Stimulated activated CD8-positive, alpha-beta memory T cell treated with anti-CD3 and anti-CD28 coated beads, Interleukin-15, amount 100 ng/mL, for 48 hours (primary cell): Measurements from ENCODE around the gene TBC1D17.
A peak's percentile ranks its signal among the peaks of the same experiment; 100 is the strongest.
"Not testable (repeated sequence)": the region's sequence is repeated elsewhere in the genome, so short reads cannot be mapped to it uniquely, and the experiment has no call there.

Experiments
- DNase-seq, 2 donors: peaks; one replicate each; pipeline ENCODE4 v3.0.0-alpha.2; 2020; ENCODE audit warnings: low read depth in 2 of 2

The TBC1D17 gene

DNA sequence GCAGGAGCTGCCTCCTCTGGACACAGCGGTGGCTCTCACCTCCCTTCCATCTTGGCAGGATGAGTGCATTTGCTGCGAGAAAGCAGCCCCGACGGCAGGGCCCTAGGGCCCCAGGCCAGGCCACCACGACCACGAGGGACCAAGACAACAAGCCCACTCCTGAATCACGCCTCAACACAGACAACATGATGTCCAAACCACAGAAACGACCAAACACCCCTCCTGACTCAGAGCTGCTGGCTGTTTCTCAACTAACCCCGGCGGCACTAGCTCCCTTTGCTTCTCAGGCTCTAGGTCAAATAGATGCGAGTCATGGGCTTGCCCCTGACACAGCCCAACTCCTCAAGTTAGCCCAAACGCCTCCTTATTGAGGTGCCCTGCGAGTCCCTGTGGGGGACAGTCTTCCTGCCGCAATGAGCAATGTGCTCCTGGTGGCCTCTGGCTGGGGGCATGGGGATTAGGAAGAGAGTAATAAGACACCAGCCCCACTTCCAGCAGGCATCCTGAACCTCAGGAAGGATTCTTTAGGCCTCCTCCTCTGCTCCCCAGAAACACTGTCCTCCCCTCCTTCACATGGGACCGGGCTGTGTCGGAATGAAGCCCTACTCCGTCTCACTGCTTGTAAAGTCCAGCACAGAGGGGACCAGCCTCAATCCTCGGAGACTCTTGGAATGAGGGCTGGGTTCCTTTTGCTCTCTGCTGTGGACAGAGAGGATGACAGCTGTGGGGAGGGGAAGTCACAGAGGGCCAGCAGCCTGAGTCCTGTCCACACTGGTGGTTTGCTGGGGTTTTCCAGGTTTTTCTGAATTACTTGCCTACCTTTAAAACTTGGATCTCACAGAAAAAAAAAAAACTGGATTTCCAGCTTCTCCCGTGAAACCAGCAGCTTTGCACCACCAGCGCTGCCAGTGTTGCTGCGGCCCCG is 44.6 kb downstream of the TBC1D17 start:
- DNase-seq: peak in 1 of 2 donors; percentile 33

DNA sequence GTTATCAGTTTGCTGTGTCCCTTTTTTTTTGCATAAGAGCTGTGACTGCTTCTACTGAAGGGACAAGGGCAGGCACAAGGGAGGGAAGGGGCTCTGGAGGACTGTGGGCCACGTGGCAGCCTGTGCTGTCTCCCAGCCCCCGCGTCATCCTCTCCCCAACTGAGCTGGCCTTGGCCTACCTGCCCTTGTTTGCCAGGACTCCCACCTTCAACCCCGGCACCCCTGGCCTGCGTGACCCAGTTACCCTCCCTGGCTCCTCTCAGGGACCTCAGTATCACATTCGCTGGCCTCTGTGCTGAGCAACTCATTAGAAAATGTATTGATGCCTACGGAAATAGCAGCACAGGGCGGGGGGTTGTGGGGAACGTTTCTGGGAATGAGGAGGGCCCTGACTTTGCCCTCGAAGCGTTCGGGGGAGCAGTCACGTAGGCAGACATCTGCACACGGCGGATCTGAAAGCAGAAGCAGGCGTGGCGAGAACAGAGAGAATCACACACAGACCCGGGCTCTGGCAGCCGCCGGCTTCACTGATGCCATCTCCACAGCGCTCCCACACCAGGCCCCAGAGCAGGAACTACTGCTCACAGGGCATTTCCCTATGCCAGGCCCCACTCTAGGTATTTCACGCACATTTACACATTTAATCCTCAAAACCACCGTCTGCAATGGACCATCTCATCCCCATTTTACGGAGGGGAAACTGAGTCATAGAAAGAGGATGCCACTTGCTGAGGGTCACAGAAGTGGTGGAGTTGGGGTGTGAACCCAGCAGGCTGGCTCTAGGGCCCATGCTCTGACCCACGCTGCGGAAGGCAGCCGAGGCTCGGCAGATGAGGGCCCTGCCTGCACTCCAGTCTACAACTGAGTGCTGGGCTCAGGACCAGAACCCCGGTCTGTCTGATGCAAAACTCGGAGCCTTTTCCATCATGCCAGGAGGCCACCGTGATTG is 45.8 kb downstream of the TBC1D17 start:
- no peak for DNase-seq

DNA sequence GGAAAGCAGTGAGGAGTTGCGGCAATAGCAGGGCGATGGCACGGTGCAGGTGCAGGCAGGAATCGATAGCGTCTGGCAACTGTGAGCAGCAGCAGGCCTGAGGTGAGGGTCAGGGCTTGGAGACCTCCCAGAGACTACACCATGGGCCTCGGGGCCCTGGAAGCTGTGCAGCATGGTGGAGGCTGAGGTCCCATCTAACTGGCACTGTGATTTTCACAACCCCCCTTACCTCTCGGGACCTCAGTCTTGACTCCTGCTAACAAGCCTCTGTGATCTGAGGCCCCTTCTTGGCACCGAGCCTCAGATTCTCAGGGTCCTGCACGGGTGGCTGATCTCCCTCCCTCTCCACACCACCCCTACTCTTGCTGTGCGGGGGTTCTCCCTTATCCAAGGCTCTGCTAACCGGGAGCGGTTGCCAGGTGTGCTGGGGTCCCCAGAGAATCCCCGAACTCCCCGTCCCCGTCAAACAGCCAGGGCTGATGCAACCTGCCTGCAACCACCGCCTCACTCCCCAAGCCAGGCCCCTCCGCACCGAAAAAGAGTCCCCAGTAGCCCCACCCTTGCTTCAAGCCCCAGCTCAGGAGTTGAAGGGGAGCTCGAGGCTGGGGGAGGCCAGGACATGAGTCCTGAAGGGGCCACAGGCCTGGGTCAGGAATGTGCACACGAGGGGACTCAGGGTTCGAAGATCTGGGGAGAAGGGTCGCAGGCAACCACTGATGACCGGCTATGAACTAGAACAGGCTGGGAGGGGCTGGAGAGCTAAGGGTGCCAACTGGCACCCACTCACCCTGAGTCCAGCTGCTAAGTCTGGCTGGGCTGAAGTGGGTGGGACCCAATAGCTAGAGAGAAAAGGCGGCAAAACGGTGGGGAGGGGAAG is 46.7 kb downstream of the TBC1D17 start:
- DNase-seq: no peak

DNA sequence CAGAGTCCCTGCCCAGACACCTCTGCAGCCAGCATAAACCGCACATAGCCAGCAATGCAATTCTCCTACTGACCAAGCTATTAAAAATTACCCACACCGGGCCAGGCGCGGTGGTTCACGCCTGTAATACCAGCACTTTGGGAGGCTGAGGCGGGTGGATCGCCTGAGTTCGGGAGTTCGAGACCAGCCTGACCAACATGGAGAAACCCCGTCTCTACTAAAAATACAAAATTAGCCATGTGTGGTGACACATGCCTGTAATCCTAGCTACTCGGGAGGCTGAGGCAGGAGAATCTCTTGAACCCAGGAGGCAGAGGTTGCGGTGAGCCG is 47.3 kb downstream of the TBC1D17 start:
- DNase-seq: not testable (repeated sequence)

DNA sequence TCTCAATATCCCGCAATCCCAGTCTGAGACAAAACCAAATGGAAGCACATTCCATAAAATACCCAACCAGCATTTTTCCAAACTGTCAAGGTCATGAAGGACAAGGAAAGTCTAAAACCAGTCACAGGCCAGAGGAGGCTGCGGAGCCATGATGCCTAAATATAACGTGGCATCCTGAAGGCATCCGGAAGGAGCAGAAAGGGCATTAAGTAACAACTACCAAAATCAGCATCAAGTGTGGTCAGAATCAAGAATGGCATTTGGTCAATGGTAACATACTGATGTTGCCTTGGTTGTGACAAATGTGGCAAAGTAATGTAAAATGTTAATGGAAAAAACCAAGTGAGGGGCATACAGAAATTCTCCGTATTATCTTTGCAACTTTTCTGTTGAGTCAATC is 48.0 kb downstream of the TBC1D17 start:
- DNase-seq: no peak

DNA sequence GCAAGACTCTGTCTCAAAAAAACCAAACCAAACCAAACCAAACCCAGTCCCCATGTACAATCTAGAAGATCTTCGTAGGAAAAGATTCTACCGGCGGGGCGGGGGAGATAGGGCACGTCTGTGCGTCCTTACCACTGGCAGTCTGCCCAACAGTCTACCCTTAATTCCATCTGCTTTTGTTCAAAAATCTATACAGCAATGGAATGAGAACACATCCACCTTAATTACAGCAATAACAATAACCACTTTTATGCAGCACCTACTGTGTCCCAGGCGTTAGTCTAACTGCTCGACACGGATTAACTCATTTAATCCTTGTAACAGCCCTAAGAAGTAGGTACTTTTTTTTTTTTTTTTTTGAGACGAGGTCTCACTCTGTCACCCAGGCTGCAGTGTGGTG is 49.0 kb downstream of the TBC1D17 start:
- DNase-seq: no peak

DNA sequence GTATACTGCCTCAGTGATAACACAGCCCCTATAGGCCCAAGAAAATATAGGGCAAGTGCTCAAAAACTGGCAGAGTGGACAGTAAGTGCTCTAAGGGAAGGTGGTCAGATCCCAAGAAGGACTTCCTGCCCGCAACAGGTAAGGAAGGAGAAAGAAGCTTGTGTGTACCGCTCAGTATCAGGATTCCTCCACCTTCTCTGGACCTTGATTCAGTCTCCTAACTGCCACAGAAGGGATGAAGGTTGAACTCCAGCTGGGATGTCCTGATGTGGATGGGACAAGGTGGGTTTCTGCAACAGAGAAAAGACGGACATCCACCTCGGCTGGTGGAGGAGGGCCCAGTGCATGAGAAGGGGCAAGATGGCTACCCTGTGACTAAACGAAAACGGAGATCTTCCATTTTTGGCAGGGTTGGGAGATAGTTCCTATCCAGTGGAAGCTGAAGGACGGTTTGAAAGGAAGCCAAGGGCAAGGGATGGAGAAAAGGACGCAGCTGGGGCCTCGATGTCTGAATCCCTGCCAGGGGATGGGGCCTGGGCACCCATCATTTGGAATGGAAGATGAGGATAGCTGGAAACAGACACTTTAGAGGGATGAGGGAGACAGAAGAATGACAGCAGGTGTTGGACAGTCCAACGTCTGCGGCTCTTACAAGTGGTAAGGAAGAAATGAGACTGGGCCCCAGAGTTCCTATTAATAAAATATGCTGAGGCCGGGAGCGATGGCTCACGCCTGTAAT is 50.2 kb downstream of the TBC1D17 start:
- no peak for DNase-seq

DNA sequence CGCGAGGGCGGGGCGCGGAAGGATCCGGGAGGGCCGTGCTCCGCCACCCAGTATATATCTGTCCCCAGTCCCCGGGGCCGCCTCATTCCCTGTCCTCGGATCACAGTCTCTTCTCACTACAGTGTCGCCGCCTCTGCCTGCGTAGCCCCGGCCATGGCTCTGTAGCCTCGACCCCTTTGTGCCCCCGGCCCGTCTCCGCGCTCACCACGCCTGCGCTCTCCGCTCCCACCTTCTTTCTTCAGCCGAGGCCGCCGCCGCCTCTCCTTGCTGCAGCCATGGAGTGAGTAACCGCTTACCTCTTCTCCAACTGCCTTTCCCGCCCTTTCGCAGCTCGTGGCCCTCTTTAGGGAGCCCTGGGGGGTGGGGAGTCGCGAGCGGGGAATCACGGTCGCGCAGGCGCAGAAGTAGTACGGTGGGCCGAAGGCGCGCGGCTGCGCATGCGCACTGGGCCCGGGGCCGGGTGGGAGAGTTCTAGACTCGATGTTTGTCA is 51.7 kb downstream of the TBC1D17 start, which contains the start of the genes ATF5 and NUP62:
Gene ATF5 (plus strand): TSS at position 85 of the 490 bp plus-strand sequence. CDS start 1,646 bp downstream, outside the sequence.
Gene NUP62 (minus strand): TSS at position 384 of the 490 bp plus-strand sequence. CDS start 19,697 bp downstream, outside the sequence.
- peak; percentile 87 to 89 for DNase-seq

DNA sequence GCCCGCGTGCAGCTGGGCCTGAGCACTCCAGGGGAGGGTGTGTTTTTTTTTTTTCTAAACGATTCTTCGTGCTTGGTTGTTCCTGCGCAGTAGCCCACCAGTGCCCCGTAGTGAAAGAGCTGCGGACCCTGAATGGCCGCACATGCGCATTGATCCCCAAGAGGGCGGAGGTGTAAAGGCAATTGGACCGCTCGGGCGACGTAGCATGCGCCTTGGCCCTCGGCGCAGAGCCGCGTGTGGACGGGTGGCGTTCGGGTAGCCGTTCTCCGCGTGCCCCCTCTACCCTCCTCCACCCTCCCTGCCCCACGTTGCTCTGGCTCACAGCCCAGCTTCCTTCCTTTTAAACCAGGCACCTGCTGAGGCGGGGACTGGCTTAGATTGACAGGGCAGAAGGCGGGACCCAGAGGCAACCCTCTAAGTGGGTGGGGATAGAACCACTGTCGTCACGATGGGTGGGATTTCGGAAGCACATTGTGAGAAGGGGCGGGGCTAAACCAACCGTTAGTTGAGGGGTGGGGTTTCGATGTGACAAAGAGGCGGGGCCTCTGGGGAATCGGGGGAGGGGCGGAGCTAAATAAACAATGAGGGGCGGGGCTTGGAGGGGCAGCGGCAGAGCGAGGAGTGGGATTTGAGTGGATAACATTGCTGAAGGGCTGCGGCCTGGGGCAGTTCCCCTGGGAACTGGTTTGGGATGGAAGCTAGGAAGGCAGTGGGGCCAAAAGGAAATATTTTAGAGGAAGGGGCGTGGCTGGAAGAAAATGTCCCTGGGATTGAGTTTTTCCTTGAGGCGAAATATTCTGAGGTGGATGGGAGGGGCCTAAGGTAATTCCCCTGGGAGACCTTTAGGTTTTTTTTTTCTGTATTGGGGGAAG is 52.3 kb downstream of the TBC1D17 start:
- DNase-seq: peak; percentile 86

DNA sequence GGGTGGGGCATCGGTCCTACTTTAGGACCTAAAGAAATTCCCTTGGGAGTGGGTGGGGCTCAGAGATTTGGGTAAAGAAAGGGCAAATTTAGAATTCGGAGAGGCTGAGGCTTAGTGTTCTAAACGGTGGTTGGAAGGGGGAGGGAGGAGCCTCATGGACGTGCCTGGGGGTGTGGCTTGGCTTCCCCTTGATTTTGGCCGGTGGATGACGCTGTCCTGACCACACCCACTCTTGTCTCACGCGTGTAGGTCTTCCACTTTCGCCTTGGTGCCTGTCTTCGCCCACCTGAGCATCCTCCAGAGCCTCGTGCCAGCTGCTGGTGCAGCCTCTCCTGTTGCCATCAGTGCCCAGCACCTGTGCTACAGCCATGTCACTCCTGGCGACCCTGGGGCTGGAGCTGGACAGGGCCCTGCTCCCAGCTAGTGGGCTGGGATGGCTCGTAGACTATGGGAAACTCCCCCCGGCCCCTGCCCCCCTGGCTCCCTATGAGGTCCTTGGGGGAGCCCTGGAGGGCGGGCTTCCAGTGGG is 53.0 kb downstream of the TBC1D17 start:
- no peak for DNase-seq

DNA sequence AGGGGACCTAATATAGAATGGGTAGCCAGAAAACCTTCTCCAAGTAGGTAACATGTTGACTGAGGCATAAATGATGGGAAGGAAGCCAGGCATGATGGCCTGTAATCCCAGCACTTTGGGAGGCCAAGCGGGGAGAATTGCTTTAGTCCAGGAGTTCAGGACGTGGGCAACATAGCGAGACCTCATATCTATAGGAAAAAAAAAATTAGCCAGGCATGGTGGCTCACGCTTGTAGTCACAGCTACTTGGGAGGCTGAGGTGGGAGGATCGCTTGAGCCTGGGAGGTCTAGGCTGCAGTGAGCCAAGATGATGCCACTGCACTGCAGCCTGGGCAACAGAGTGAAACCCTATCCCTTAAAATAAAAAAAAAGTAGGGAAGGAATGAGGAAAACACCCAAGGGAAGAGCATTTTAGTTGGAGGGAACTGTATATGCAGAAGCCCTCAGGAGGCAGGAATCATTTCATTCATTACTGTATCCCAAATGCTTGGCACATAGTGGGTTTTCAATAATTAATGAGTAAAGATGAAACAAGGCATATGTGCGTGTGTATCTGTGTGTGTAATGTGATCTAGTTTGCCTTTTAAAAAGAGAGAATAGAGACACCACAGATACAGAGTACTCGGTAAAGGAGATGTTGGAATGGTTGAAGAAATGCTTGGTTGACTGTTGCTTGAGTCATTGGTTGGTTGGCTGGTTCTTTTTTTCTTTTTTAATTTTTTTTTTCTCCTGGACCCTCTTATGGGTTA is 54.0 kb downstream of the TBC1D17 start:
- DNase-seq: no peak

DNA sequence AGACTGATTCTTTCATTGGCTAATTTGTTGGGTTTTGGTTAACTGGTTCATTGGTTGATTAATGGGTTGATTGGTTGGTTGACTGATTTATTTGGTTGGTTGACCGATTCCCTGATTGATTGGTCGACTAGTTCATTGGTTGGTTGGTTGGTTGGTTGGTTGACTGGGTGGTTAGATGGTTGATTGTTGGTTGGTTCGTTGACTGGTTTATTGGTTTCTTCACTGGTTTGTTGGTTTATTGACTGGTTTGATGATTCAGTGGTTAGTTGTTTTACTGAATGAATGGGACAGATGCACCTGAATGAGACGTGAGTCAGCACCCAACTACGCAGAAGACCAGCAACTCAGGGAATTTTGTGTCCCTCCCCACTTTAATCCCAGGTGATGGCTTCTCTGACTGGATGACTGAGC is 54.5 kb downstream of the TBC1D17 start:
- DNase-seq: no peak

DNA sequence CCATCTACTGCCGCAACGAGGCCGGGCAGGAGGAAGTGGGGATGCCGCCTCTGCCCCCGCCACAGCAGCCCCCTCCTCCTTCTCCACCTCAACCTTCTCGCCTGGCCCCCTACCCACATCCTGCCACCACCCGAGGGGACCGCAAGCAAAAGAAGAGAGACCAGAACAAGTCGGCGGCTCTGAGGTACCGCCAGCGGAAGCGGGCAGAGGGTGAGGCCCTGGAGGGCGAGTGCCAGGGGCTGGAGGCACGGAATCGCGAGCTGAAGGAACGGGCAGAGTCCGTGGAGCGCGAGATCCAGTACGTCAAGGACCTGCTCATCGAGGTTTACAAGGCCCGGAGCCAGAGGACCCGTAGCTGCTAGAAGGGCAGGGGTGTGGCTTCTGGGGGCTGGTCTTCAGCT is 55.2 kb downstream of the TBC1D17 start:
- DNase-seq: peak in 1 of 2 donors; percentile 27

DNA sequence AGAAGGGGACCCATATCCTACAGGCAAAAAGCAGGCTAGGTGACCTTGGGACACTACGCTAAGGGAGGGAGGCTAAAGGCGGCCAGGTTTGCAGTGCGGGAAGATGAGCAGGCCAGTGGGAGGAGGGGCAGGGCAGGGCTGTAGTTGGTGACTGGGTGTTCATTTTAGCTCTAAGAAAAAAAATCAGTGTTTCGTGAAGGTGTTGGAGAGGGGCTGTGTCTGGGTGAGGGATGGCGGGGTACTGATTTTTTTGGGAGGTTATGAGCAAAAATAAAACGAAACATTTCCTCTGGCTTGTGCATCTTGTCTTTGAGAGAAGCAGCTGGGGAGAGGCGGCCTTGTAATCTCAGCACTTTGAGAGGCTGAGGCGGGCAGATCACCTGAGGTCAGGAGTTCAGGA is 56.1 kb downstream of the TBC1D17 start:
- DNase-seq: no peak

DNA sequence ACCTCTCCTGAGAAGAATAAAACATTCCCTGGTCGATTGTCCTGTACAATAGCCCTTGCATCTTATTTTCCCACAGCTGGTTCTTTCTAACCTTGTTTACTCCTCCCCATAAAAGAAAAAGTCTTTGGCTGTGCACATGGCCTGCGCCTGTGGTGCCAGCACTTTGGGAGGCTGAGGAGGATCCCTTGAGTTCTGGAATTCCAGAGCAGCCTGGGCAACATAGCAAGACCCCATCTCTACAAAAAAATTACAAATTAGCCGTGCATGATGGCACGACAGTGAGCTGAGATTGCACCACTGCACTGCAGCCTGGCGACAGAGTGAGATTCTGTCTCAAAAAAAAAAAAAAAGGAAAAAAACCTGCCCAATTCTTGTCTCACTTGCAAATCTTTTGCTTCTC is 59.0 kb downstream of the TBC1D17 start:
- no peak for DNase-seq

DNA sequence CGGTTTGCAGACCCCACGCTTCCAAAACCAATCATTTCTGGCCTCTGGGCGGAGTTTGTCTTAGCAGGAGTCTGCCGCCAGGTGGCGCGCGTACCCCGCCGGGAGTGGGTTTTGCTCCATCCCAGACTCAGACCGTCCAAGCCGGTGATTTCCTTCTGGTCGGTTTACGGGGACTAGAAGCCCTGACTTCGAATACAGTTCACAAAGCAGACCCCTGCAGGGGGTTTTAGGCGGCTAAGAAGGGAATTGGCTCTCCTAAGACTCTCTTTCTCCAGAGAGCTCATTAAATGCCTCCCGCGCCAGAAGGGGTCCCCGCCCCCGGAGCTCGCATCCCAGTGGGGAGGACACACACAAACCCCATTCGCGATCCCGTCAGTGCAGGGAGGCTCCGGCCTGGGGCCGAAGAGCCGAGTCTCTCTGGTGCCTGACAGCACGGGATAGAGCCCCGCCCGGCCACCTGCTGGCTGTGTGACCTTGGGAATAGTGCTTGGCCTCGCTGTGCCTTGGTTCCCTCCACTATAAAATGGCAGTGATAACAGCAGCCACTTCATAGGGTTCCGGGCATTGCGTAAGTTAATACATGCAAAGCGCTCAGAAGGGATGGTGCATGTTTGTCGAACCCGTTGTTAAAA is 60.4 kb downstream of the TBC1D17 start:
- DNase-seq: peak; percentile 62
